ENCODE data around the gene CERS6. TPM values are rescaled to one million over a fixed set of nuclear protein-coding genes. Genes with fewer than 3 reads are reported as not detected.

The CERS6 gene
- total RNA-seq, 1 donor from 2014 or later, result 36.4 TPM

GRCh38 chr2:168673265-168674189 is 217.5 kb downstream of the CERS6 start:
- H3K27me3 Mint-ChIP-seq (ENCODE audit: unreplicated experiment), result no peaks in the 10 kb centered on the region
- H3K27ac Mint-ChIP-seq (ENCODE audit: unreplicated experiment), result no peak overlapping the region
- H3K9me3 Mint-ChIP-seq (ENCODE audit: unreplicated experiment), result no peaks in the 10 kb centered on the region
- TF ChIP-seq CTCF (IDR thresholded peaks at IDR 0.05; ENCODE audit: unreplicated experiment), result no peak
- peaks cover 3% of the 10 kb centered on the region for H3K4me1 Mint-ChIP-seq (ENCODE audit: unreplicated experiment)
- H3K36me3 Mint-ChIP-seq (ENCODE audit: low read depth, unreplicated experiment), result no peaks in the 10 kb centered on the region
- no peak for DNase-seq (ENCODE audit: low spot score)
- H3K4me3 Mint-ChIP-seq (ENCODE audit: unreplicated experiment), result no peak overlapping the region

GRCh38 chr2:168678153-168678853 is 222.2 kb downstream of the CERS6 start:
- no peaks in the 10 kb centered on the region for H3K27me3 Mint-ChIP-seq (ENCODE audit: unreplicated experiment)
- no peak for DNase-seq (ENCODE audit: low spot score)
- no peak overlapping the region for H3K27ac Mint-ChIP-seq (ENCODE audit: unreplicated experiment)
- H3K4me3 Mint-ChIP-seq (ENCODE audit: unreplicated experiment), result no peak overlapping the region
- no peaks in the 10 kb centered on the region for H3K9me3 Mint-ChIP-seq (ENCODE audit: unreplicated experiment)
- H3K4me1 Mint-ChIP-seq (ENCODE audit: unreplicated experiment), result peaks cover 3% of the 10 kb centered on the region
- no peak for TF ChIP-seq CTCF (IDR thresholded peaks at IDR 0.05; ENCODE audit: unreplicated experiment)
- H3K36me3 Mint-ChIP-seq (ENCODE audit: low read depth, unreplicated experiment), result no peaks in the 10 kb centered on the region

- no peaks in the 10 kb centered on the region for H3K36me3 Mint-ChIP-seq (ENCODE audit: low read depth, unreplicated experiment)
- TF ChIP-seq CTCF (IDR thresholded peaks at IDR 0.05; ENCODE audit: unreplicated experiment), result no peak
Observed at GRCh38 chr2:168679081-168679480, 223.0 kb downstream of the CERS6 start.

GRCh38 chr2:168679741-168680310 is 223.8 kb downstream of the CERS6 start:
- H3K27ac Mint-ChIP-seq (ENCODE audit: unreplicated experiment), result no peak overlapping the region
- H3K4me3 Mint-ChIP-seq (ENCODE audit: unreplicated experiment), result no peak overlapping the region
- peaks cover 3% of the 10 kb centered on the region for H3K4me1 Mint-ChIP-seq (ENCODE audit: unreplicated experiment)
- H3K9me3 Mint-ChIP-seq (ENCODE audit: unreplicated experiment), result no peaks in the 10 kb centered on the region
- no peak for DNase-seq (ENCODE audit: low spot score)
- no peaks in the 10 kb centered on the region for H3K36me3 Mint-ChIP-seq (ENCODE audit: low read depth, unreplicated experiment)
- TF ChIP-seq CTCF (IDR thresholded peaks at IDR 0.05; ENCODE audit: unreplicated experiment), result no peak
- H3K27me3 Mint-ChIP-seq (ENCODE audit: unreplicated experiment), result no peaks in the 10 kb centered on the region

More at GRCh38 chr2:168679081-168679480, 223.0 kb downstream of the CERS6 start:
- H3K27ac Mint-ChIP-seq (ENCODE audit: unreplicated experiment), result no peak overlapping the region
- DNase-seq (ENCODE audit: low spot score), result no peak
- no peaks in the 10 kb centered on the region for H3K9me3 Mint-ChIP-seq (ENCODE audit: unreplicated experiment)
- no peak overlapping the region for H3K4me3 Mint-ChIP-seq (ENCODE audit: unreplicated experiment)
- peaks cover 3% of the 10 kb centered on the region for H3K4me1 Mint-ChIP-seq (ENCODE audit: unreplicated experiment)
- no peaks in the 10 kb centered on the region for H3K27me3 Mint-ChIP-seq (ENCODE audit: unreplicated experiment)

All from endothelial cell (in vitro differentiated cells).